GM12878 (cell line): ENCODE measurements around the gene ASAH2. TPM values are rescaled to one million over a fixed set of nuclear protein-coding genes. Genes with fewer than 3 reads are reported as not detected.

Experiments
- BCL3 ChIP-seq: IDR thresholded peaks from 2 replicates; pipeline ENCODE4 v1.6.1; 2011; ENCODE audit warnings: borderline replicate concordance, low read depth, mild to moderate bottlenecking, moderate library complexity, low read length; ENCODE audit not compliant: insufficient read depth, poor library complexity, severe bottlenecking
- CREB1 ChIP-seq: IDR thresholded peaks from 2 replicates; pipeline ENCODE4 v1.6.1; 2012; ENCODE audit warnings: low read depth, mild to moderate bottlenecking, inconsistent platforms
- EP300 ChIP-seq, 2 experiments: fragments of 150-350 bp in 1 of 2; IDR thresholded peaks; 2 replicates each; pipeline ENCODE4 v1.6.1; 2011 to 2012; ENCODE audit warnings: low read depth in 2 of 2, low read length in 2 of 2, borderline replicate concordance in 1 of 2, improper control_type of control experiment in 1 of 2, inconsistent platforms in 1 of 2; ENCODE audit not compliant: control insufficient read depth in 1 of 2
- GABPA ChIP-seq: IDR thresholded peaks from 2 replicates; pipeline ENCODE4 v1.6.1; 2014; ENCODE audit warnings: antibody characterized with exemption, low read depth, mild to moderate bottlenecking, inconsistent platforms
- HDAC6 ChIP-seq: fragments of 200-600 bp; sonication (generic); IDR thresholded peaks from one replicate; pipeline ENCODE4 v1.8.0; 2017; ENCODE audit warnings: antibody characterized with exemption; ENCODE audit not compliant: unreplicated experiment
- MTA2 ChIP-seq: fragments of 450-650 bp; IDR thresholded peaks from 2 replicates; pipeline ENCODE4 v1.6.1; 2016; ENCODE audit warnings: low read depth, mild to moderate bottlenecking, moderate library complexity
- NR2C2 ChIP-seq: IDR thresholded peaks from 2 replicates; pipeline ENCODE4 v1.6.1; 2011; ENCODE audit warnings: borderline replicate concordance, low read depth; ENCODE audit not compliant: control insufficient read depth, insufficient read length
- NRF1 ChIP-seq: conservative IDR thresholded peaks from 2 replicates; pipeline ENCODE4 v1.6.1; 2011; ENCODE audit warnings: mild to moderate bottlenecking, low read depth, low read length, improper control_type of control experiment
- PKNOX1 ChIP-seq: fragments of 450-650 bp; IDR thresholded peaks from 2 replicates; pipeline ENCODE4 v1.6.1; 2016; ENCODE audit warnings: mild to moderate bottlenecking
- POLR2A ChIP-seq: IDR thresholded peaks from 2 replicates; pipeline ENCODE4 v1.6.1; 2011; ENCODE audit warnings: low read depth, mild to moderate bottlenecking, low read length
- POLR2AphosphoS2 ChIP-seq: IDR thresholded peaks from 2 replicates; pipeline ENCODE4 v1.6.1; 2011; ENCODE audit warnings: low read depth, mild to moderate bottlenecking, low read length, improper control_type of control experiment, moderate library complexity
- PRDM15 ChIP-seq: fragments of 450-650 bp; formaldehyde crosslinking; IDR thresholded peaks from 2 replicates; pipeline ENCODE4 v1.4.0; 2020; ENCODE audit warnings: mild to moderate bottlenecking, moderate library complexity
- RAD51 ChIP-seq: fragments of 450-650 bp; IDR thresholded peaks from 2 replicates; pipeline ENCODE4 v1.6.1; 2016; ENCODE audit warnings: moderate library complexity, mild to moderate bottlenecking, inconsistent platforms
- REST ChIP-seq: IDR thresholded peaks from 2 replicates; pipeline ENCODE4 v1.6.1; 2012; ENCODE audit warnings: mild to moderate bottlenecking, low read depth, low read length
- SIN3A ChIP-seq: IDR thresholded peaks from 2 replicates; pipeline ENCODE4 v1.6.1; 2012; ENCODE audit warnings: low read depth, low read length, improper control_type of control experiment
- STAT3 ChIP-seq: IDR thresholded peaks from 2 replicates; pipeline ENCODE4 v1.6.1; 2011; ENCODE audit warnings: low read depth, low read length, improper control_type of control experiment
- TCF12 ChIP-seq: IDR thresholded peaks from 2 replicates; pipeline ENCODE4 v1.6.1; 2011; ENCODE audit warnings: low read depth, mild to moderate bottlenecking, low read length
- TCF7 ChIP-seq: IDR thresholded peaks from 2 replicates; pipeline ENCODE4 v1.6.1; 2014; ENCODE audit warnings: antibody characterized with exemption, borderline replicate concordance
- USF2 ChIP-seq: IDR thresholded peaks from 2 replicates; pipeline ENCODE4 v1.6.1; 2011; ENCODE audit warnings: low read depth, low read length, improper control_type of control experiment, borderline replicate concordance
- WRNIP1 ChIP-seq: IDR thresholded peaks from 2 replicates; pipeline ENCODE4 v1.6.1; 2011; ENCODE audit warnings: low read depth, low read length, improper control_type of control experiment, borderline replicate concordance
- polyA plus RNA-seq, 11 experiments: library from polyadenylated mRNA; depleted of rRNA in 4 of 11; unstranded in 6 of 11; stranded (reverse) in 5 of 11; fragments of >200 nt; fragmentation: Nextera tagmentation in 4 of 11; fragmentation: Illumina TruSeq in 1 of 11; extraction: Ambion mirVana in 4 of 11; extraction: Trizol in 1 of 11; gene quantifications; 1 replicate in 1 of 11; 2 replicates in 10 of 11; pipeline versions ENCODE4 v1.2.1 to v1.2.3, GENCODE V29; 2011 to 2016; ENCODE audit warnings: inconsistent platforms in 2 of 11, missing spikeins in 2 of 11, low read depth in 1 of 11
- total RNA-seq, 4 experiments: library from RNA; depleted of rRNA in 3 of 4; stranded (reverse); fragments of >200 nt in 3 of 4; fragmentation: Illumina TruSeq in 1 of 4; extraction: Trizol in 1 of 4; gene quantifications; 2 replicates each; pipeline versions ENCODE4 v1.2.1 to v1.2.3, GENCODE V29; 2013 to 2021

ASAH2 gene
- total and polyA plus RNA-seq, 10 of the 15 experiments (the other 5 are each of a cell fraction or from before 2014, with no cell fraction given) = 0.23 to 2.3 (median 1.1) TPM

- TF ChIP-seq PRDM15 (CRISPR knock-in tag) = no peak
- no peak; the same call in 1 of the 2 replicates for TF ChIP-seq PKNOX1
- TF ChIP-seq NR2C2 = no peak
- no peak for TF ChIP-seq GABPA
- TF ChIP-seq REST = no peak
- peak; percentile 31 to 59; a peak in 2 of 4 replicates for TF ChIP-seq EP300 (IDR thresholded peaks at IDR 0.05; ENCODE audit: borderline replicate concordance in 1 of 2, control insufficient read depth in 1 of 2, low read depth in 2 of 2, low read length in 2 of 2)
- no peak for TF ChIP-seq NRF1
- TF ChIP-seq HDAC6 = no peak
- TF ChIP-seq TCF7 = no peak
- no peak for TF ChIP-seq TCF12
- TF ChIP-seq MTA2 = peak; percentile 84
- TF ChIP-seq BCL3 = peak; percentile 48
- peak; percentile 66; the same call in 1 of the 2 replicates for TF ChIP-seq CREB1
- TF ChIP-seq STAT3 = 0 out of 2 replicates have a peak, but pooled peaks have one; percentile 59
- no peak for TF ChIP-seq WRNIP1
- no peak for TF ChIP-seq POLR2AphosphoS2
- peak; percentile 89 for TF ChIP-seq RAD51
- TF ChIP-seq POLR2A = no peak
- no peak for TF ChIP-seq SIN3A
- no peak; the same call in 1 of the 2 replicates for TF ChIP-seq USF2
These were observed 9.5 kb upstream of the ASAH2 start (continued) for GRCh38 chr10:50260791-50261281.
